Epithelial cell of proximal tubule (primary cell): ENCODE data around the gene KLHL29. TPM values are rescaled to one million over a fixed set of nuclear protein-coding genes. Genes with fewer than 3 reads are reported as not detected.

Source experiments
- DNase-seq: peaks from one replicate; pipeline ENCODE4 v3.0.0-alpha.2; 2011; ENCODE audit warnings: low read depth
- H3K4me3 ChIP-seq: 2 replicates; pipeline ENCODE4 v1.5.1; 2011; ENCODE audit warnings: low read depth, mild to moderate bottlenecking, low read length
- CTCF ChIP-seq: conservative IDR thresholded peaks from 2 replicates; pipeline ENCODE4 v1.5.1; 2012; ENCODE audit warnings: low read depth, mild to moderate bottlenecking, low read length
- total RNA-seq: library from RNA; depleted of rRNA; stranded (reverse); fragments of >200 nt; gene quantifications from 2 replicates; pipeline ENCODE4 v1.2.3, GENCODE V29; 2015

The KLHL29 gene
- total RNA-seq, 1 donor from 2014 or later: 12.0 TPM

GRCh38 chr2:23745726-23746105, 360.7 kb downstream of the KLHL29 start:
- no peak for TF ChIP-seq CTCF
- H3K4me3 ChIP-seq: no peak overlapping the region
- DNase-seq: no peak

- no peak overlapping the region for H3K4me3 ChIP-seq
- no peak for DNase-seq
- TF ChIP-seq CTCF: no peak
These were observed 361.3 kb downstream of the KLHL29 start for GRCh38 chr2:23746141-23746863.

GRCh38 chr2:23751747-23752265, 366.8 kb downstream of the KLHL29 start:
- TF ChIP-seq CTCF: no peak
- H3K4me3 ChIP-seq: no peak overlapping the region
- no peak for DNase-seq

- no peak for DNase-seq
- no peak overlapping the region for H3K4me3 ChIP-seq
- TF ChIP-seq CTCF: no peak
These were observed 368.5 kb downstream of the KLHL29 start for GRCh38 chr2:23753291-23754010.

GRCh38 chr2:23754970-23755369, 370.0 kb downstream of the KLHL29 start:
- H3K4me3 ChIP-seq: no peak overlapping the region
- no peak for TF ChIP-seq CTCF
- no peak for DNase-seq

- DNase-seq: no peak
- no peak overlapping the region for H3K4me3 ChIP-seq
- no peak for TF ChIP-seq CTCF
These were observed 371.8 kb downstream of the KLHL29 start for GRCh38 chr2:23756593-23757292.
